ENCODE results near the gene GMDS. TPM values are rescaled to one million over a fixed set of nuclear protein-coding genes. Genes with fewer than 3 reads are reported as not detected.

The GMDS gene
- total and polyA plus RNA-seq, 2 experiments from 2014 or later, result 3.0 to 12.6 TPM

- Histone ChIP-seq H3K36me3 (ENCODE audit: low read depth) (no peaks in the 10 kb centered on the region), H3K27ac (no peak overlapping the region), H3K79me2 (ENCODE audit: insufficient read depth) (no peaks in the 10 kb centered on the region), H2AFZ (no peak overlapping the region), H3K9ac (no peak overlapping the region), H3F3A (ENCODE audit: insufficient read depth) (no peaks in the 10 kb centered on the region), H3K4me3 (no peak overlapping the region), H3K4me2 (ENCODE audit: unreplicated experiment) (no peak overlapping the region), H3K4me1 (ENCODE audit: insufficient read depth) (no peaks in the 10 kb centered on the region), H3K9me3 (ENCODE audit: low read depth) (no peaks in the 10 kb centered on the region), H3K9me2 (ENCODE audit: insufficient read depth) (no peaks in the 10 kb centered on the region), H3K27me3 (replicated peaks; ENCODE audit: insufficient read depth) (no peaks in the 10 kb centered on the region), H4K20me1 (ENCODE audit: insufficient read depth) (no peaks in the 10 kb centered on the region)
- WGBS, 2 experiments (ENCODE audit: low coverage in 1 of 2, low lambda C conversion rate in 2 of 2, missing lambda C conversion rate in 2 of 2), result 79 to 84% methylated on average over 15 to 16 of the region's 16 CpGs
- in situ Hi-C loops (cut with MboI), result no loop called here
- no peak for DNase-seq
- TF ChIP-seq EZH2 (IDR thresholded peaks at IDR 0.05; ENCODE audit: insufficient read depth, poor library complexity, severe bottlenecking), result no peak
- TF ChIP-seq EZH2phosphoT487 (IDR thresholded peaks at IDR 0.05; ENCODE audit: insufficient read depth, low read depth), result no peak
These were observed 103.6 kb downstream of the GMDS start for GRCh38 chr6:2141644-2142290.

GRCh38 chr6:2140438-2141128 lies 104.8 kb downstream of the GMDS start:
- WGBS, 2 experiments (ENCODE audit: low coverage in 1 of 2, low lambda C conversion rate in 2 of 2, missing lambda C conversion rate in 2 of 2), result 84% methylated on average over 6 of the region's 6 CpGs
- Histone ChIP-seq H3K4me3 (no peak overlapping the region), H4K20me1 (ENCODE audit: insufficient read depth) (no peaks in the 10 kb centered on the region), H3K4me1 (ENCODE audit: insufficient read depth) (no peaks in the 10 kb centered on the region), H3K27ac (no peak overlapping the region), H3K9me2 (ENCODE audit: insufficient read depth) (no peaks in the 10 kb centered on the region), H2AFZ (no peak overlapping the region), H3K27me3 (replicated peaks; ENCODE audit: insufficient read depth) (no peaks in the 10 kb centered on the region), H3K9me3 (ENCODE audit: low read depth) (no peaks in the 10 kb centered on the region), H3K79me2 (ENCODE audit: insufficient read depth) (no peaks in the 10 kb centered on the region), H3K36me3 (ENCODE audit: low read depth) (no peaks in the 10 kb centered on the region), H3K4me2 (ENCODE audit: unreplicated experiment) (no peak overlapping the region), H3F3A (ENCODE audit: insufficient read depth) (no peaks in the 10 kb centered on the region), H3K9ac (no peak overlapping the region)
- DNase-seq, result no peak
- TF ChIP-seq EZH2 (IDR thresholded peaks at IDR 0.05; ENCODE audit: insufficient read depth, poor library complexity, severe bottlenecking), result no peak
- no peak for TF ChIP-seq EZH2phosphoT487 (IDR thresholded peaks at IDR 0.05; ENCODE audit: insufficient read depth, low read depth)
- in situ Hi-C loops (cut with MboI), result no loop called here

- in situ Hi-C loops (cut with MboI), result no loop called here
- Histone ChIP-seq H3K4me3 (no peak overlapping the region), H3K36me3 (ENCODE audit: low read depth) (no peaks in the 10 kb centered on the region), H3K27me3 (replicated peaks; ENCODE audit: insufficient read depth) (no peaks in the 10 kb centered on the region), H3K79me2 (ENCODE audit: insufficient read depth) (no peaks in the 10 kb centered on the region), H2AFZ (no peak overlapping the region), H4K20me1 (ENCODE audit: insufficient read depth) (no peaks in the 10 kb centered on the region), H3K4me1 (ENCODE audit: insufficient read depth) (no peaks in the 10 kb centered on the region), H3K9me2 (ENCODE audit: insufficient read depth) (no peaks in the 10 kb centered on the region), H3F3A (ENCODE audit: insufficient read depth) (no peaks in the 10 kb centered on the region), H3K27ac (no peak overlapping the region), H3K4me2 (ENCODE audit: unreplicated experiment) (no peak overlapping the region), H3K9ac (no peak overlapping the region), H3K9me3 (ENCODE audit: low read depth) (no peaks in the 10 kb centered on the region)
- DNase-seq, result no peak
- TF ChIP-seq EZH2phosphoT487 (IDR thresholded peaks at IDR 0.05; ENCODE audit: insufficient read depth, low read depth) (no peak), EZH2 (IDR thresholded peaks at IDR 0.05; ENCODE audit: insufficient read depth, poor library complexity, severe bottlenecking) (no peak)
- 97 to 100% methylated on average over 2 of the region's 2 CpGs for WGBS, 2 experiments (ENCODE audit: low coverage in 1 of 2, low lambda C conversion rate in 2 of 2, missing lambda C conversion rate in 2 of 2)
These were observed 110.0 kb downstream of the GMDS start for GRCh38 chr6:2135401-2135800.

- Histone ChIP-seq H3K4me3 (no peak overlapping the region), H3K9me2 (ENCODE audit: insufficient read depth) (no peaks in the 10 kb centered on the region), H4K20me1 (ENCODE audit: insufficient read depth) (no peaks in the 10 kb centered on the region), H3K4me2 (ENCODE audit: unreplicated experiment) (no peak overlapping the region), H3K9ac (no peak overlapping the region), H3K27ac (no peak overlapping the region), H3K27me3 (replicated peaks; ENCODE audit: insufficient read depth) (no peaks in the 10 kb centered on the region), H3K79me2 (ENCODE audit: insufficient read depth) (no peaks in the 10 kb centered on the region), H3F3A (ENCODE audit: insufficient read depth) (no peaks in the 10 kb centered on the region), H3K9me3 (ENCODE audit: low read depth) (no peaks in the 10 kb centered on the region), H3K4me1 (ENCODE audit: insufficient read depth) (no peaks in the 10 kb centered on the region), H2AFZ (no peak overlapping the region), H3K36me3 (ENCODE audit: low read depth) (no peaks in the 10 kb centered on the region)
- TF ChIP-seq EZH2phosphoT487 (IDR thresholded peaks at IDR 0.05; ENCODE audit: insufficient read depth, low read depth) (no peak), EZH2 (IDR thresholded peaks at IDR 0.05; ENCODE audit: insufficient read depth, poor library complexity, severe bottlenecking) (no peak)
- no peak for DNase-seq
- in situ Hi-C loops (cut with MboI), result no loop called here
These were observed 110.9 kb downstream of the GMDS start for GRCh38 chr6:2134554-2134953.
